ENCODE results near the gene RPSA.
A peak's percentile ranks its signal among the peaks of the same experiment; 100 is the strongest.
"Not testable (repeated sequence)": the region's sequence is repeated elsewhere in the genome, so short reads cannot be mapped to it uniquely, and the experiment has no call there.

Gene RPSA

DNA sequence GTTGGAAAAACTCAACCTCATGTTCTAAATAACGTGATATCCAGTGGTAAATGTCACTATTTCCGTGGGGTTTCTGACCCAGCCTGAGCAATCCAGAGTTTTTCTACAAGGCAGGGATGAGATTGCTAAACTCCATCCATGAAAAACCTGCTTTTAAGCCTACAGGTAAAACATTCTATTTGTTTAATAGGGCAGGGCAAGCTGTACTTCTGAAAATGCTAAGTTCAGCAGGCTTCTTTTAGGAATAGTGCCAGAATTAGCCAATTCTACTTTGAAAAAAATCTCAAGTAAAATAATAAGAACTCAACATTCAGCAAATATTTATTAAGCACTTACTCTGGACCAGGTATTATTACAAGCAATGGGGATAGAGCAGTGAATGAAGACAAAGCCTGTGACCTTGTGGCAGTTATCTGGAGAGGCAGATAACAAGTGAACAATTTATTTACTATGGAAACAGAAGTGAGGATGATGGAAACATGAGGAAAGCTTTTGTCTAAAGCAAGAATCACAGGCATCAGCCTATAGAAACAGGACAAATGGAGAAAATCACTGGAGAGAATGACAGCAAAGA lies 13.3 kb downstream of the RPSA start:
- no peak for DNase-seq (ENCODE audit: low spot score)

DNA sequence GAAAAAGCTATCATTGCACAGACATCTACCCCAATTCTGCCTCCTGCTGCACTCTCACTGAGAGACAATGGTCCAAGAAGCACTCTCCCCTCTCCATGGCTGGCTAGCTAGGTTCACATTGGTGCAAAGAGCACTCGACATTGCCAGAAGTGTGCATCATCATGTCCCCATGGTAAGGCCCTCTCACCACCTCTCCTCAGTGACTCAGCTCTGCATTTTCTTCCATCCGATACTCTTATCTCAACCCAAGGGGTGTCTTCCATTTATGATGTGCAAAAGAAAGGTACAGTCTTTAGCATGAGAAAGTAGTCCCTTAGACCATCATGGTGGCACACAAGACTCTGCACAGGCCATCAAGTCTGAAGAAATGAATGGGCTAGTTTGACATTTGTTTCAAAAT lies 14.0 kb downstream of the RPSA start:
- no peak for DNase-seq (ENCODE audit: low spot score)

DNA sequence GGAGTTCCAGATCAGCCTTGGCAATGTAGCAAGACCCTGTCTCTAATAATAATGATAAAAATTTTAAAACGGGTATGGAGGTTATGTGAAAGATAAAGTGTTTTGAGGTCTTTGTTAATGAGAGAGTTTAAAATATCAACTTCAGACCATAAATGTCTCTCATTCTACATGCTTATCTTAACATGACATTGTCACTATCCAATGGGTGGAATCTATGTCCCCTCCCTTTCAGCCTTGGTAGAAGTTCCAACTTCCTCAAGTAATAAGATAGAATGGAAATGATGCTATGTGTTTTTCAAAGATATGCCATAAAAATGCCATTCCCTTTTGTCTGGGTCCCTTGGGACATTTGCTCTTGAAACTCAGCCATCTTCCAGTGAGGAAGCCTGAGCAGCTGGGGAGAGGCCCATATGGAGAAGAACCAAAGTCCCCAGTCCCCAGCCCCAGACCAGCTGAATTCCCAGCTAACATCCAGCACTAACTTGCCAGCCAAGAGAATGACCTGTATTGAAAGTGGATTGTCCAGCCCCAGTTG lies 17.0 kb downstream of the RPSA start:
- DNase-seq (ENCODE audit: low spot score): no peak

DNA sequence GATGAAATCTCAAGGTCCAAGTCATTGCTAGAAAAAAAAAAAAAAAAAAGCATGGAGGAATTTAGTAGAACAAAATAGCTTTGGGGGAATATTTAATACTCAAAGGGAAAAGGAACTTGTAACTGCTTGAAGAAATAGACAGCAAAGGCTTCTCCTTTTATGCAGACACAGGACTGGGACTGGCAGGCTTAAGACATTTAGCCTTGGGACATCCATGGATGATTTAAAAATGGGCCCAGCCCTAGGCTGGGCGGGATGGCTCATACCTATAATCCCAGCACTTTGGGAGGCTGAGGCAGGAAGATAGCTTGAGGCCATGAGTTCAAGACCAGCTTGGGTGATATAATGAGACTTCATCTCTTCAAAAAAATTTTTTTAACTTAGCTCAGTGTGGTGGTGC lies 19.8 kb downstream of the RPSA start:
- DNase-seq (ENCODE audit: low spot score): no peak

DNA sequence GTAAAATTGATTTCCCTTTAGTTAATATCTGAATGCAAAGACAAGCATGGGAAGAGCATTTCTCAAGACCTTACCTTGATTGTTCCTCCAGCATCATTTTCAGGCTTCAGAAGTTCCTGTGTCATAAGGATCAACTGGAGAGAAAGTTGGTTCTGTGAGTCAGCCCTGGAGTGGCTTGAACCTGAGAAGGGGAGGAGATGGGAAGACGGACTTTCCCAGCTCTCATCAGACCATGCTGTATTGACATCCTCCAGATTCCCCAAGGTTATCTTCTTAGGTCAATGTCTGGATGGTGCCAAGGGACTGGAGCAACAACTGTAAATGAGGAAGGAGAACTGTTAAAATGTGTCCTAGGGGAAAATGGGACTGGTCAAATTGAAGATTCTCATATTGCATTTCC lies 21.0 kb downstream of the RPSA start:
- DNase-seq (ENCODE audit: low spot score): no peak

DNA sequence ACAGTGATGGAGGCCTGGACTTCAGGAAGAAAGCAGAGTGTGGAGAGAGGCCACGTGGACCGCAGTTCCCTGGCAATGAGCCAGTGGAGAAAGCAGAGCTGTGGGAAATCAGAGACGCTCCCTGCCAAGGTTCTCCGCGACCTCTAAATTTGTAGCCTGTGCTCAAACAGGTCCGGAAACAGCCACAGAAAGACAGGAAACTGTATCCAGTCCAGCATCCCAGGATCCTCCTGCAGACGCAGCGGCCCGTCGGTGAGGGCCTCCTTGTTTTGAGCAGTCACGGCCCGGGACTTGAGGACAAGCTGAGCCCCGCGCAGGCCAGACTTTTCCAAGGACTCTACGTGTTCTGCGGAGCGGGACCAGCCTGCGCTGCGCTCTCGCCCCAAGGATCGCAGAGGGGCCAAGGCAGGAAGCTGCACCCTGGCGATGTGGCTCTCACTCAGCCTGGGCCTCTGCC lies 22.3 kb downstream of the RPSA start:
- DNase-seq (ENCODE audit: low spot score): no peak

DNA sequence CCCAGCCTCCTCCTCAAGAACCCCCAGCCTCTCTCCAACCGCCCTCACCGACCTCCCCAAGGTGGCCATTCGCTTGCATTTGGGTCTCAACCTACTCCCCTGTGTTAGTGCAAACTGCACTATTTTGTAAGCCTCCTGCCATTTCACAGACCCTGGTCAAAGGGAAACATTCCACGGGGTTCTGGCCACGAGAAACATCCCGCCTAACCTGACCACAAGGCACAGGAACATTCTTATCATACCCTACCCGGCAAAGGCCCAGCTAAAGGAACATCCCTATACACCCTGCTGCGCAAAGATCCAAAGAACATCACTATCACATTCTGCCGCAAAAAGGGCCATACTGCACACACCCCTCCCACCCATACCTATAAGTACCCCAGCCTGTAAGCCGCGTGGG lies 22.9 kb downstream of the RPSA start:
- no peak for DNase-seq (ENCODE audit: low spot score)

DNA sequence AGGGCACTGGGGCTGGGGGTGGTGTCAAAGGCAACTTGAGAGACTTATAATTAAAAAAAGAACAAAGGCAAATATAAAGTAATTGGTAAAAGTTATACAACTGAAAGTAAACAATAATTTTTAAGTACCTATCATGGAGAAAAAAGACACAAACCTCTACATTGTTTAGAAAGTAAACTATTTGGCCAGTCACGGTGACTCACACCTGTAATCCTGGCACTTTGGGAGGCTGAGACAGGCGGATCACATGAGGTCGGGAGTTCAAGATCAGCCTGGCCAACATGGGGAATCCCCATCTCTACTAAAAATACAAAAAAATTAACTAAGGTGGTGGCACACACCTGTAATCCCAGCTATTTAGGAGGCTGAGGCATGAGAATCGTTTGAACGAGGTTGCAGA lies 25.8 kb downstream of the RPSA start:
- no peak for DNase-seq (ENCODE audit: low spot score)

DNA sequence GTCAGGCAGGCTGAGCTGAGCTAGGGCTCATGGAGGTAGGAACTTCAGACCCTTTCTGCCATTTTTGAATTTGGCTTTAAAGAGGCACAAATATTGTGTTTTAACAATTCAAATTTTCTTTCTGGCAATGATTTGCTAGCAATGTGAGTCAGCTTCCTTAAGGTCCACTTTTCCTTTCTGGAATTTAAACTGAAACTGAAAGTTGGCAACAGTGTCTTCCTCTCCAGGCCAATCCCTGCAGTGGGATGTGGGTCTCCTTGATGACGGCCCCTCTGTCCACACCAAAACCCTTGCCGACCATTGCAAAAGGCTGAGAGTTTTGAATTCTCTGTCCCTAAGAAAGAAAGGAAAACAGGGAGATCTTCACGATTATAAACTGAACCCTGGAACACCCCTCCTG lies 27.1 kb downstream of the RPSA start:
- DNase-seq (ENCODE audit: low spot score): no peak

DNA sequence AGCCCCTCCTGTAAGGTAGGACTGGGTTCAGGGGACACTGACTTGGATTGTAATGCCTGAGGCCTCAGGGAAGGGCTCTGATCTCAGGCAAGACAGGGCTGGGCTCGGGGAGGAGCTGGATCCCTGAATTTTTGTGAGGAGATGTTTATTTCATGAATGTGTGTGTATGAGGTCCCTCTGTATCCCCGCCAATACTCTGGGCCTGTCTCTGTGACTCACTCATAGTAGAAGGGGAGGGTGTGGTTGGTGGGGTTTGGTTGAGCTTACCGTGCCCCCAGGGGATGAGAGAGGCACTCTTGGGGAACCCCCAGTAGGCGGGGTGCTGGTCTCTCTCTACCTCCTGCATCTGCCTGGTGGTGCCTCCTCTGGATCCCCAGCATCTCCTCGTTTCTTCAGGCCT lies 28.1 kb downstream of the RPSA start:
- no peak for DNase-seq (ENCODE audit: low spot score)

DNA sequence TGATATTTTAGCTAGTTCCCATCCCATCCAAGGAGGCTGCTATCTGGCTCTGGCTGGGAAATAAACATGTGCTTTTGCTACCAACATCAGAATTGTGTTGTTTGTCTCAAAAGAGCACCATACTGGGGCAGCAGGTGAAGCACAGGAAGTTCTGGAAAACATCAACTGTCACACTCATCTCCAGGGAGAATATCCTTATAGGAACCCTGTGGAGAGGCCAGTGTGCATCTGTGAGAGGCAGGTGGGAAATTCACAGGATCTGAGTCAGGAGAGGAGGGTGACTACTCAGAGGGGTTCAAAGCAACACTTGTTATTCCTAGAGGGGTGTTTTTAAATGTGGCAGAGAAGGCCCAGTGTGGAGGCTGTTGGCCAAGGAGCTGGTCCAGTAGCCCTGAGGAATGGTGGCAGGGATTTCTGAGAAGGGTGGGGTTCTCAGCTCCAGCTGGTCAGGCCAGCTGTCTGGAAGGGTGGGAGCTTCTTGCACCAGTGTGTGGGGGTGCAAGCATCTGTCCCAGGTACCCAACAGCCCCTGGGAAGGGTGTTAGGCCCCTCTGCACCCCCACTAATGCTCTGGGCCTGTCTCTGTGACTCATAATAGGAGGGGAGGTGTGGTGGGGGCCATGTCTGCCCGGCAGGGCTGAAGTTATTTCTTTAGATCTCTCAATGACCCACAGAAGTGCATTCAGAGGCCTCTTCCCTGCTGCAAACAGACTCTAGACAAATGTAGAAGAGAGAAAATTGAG lies 28.7 kb downstream of the RPSA start:
- DNase-seq (ENCODE audit: low spot score): no peak

DNA sequence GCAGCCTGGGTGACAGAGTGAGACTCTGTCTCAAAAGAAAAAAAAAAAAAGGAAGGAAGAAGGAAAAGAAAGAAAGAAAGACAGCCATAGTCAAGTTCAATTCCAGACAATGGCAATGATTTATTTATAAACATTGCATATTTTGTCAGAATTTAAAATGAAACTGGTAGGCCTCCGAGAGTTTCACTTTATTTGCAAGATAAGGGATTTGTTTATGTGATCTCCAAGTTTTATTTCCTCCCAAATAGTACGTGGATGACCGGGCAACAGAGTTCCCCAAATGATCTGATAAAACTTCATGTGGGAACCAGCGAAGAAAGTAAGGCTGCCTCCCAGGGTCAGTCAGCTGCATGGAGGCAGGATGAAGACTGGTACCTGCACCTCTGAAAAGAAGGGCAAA lies 32.4 kb downstream of the RPSA start:
- DNase-seq (ENCODE audit: low spot score): no peak

DNA sequence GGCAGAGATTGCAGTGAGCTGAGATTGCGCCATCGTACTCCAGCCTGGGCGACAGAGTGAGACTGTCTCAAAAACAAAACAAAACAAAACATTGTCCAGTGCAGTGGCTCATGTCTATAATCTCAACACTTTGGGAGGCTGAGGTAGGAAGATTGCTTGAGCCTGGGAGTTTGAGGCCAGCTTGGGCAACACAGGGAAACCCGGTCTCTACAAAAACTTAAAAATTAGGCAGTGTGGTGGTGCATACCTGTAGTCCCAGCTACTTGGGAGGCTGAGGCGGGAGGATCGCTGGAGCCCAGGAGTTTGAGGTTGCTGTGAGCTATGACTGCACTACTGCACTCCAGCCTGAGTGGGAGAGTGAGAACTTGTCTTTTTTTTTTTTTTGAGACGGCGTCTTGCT lies 33.8 kb downstream of the RPSA start:
- no peak for DNase-seq (ENCODE audit: low spot score)

DNA sequence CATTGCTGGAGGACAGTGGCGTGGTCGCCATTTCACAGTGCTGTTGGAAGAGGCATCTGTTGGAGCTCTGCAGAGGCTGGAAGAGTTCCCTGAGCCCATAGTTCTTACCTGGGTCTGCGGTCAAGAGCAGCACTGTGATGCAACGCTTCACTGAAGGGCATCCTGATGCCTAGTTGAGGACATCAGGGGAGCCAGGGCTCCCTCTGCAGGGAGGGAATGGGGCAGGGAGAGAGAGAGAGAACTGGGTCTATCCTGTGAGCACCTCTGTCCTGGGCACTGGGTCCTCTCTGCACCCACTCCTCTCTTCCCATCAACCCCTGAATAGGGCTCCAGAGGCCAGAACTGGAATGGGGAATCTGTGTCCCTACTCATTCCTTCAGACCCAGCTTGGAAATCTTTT lies 37.0 kb downstream of the RPSA start:
- DNase-seq (ENCODE audit: low spot score): no peak

DNA sequence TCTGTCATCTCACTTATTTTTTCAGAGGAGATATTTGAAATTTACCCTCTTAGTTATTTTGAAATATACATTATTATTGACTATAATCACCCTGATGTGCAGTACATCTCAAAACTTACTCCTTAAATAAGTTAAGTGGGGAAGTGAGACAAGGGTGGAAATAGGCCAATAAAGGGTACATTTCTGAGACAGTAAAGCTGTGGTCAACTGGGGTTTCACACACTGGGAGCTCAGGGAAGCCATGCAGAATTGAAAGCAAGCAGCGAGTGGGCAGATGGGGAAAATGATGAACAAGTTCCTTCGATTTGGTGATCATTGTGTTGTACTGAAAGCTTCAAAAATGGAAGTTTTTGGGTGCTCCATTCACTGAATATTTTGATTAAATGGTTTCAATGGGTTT lies 39.4 kb downstream of the RPSA start:
- no peak for DNase-seq (ENCODE audit: low spot score)

DNA sequence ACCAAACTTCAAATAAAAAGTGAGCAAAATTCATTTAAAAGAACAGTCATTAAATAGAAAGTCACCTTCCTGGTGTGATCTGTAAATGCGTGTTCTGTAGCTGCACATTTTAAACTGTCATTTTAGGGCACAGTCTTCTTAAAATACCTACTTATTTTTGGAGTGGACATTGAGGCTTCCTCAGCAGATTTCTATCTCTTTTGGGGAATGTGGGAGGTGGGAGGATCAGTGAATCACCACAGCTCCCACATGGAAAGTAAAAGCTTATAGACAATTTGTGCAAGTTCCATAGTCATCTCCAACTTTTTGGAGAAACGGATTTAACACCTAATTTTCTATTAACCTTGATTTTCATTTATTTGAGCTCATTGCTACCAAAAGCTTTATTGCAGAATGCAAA lies 39.9 kb downstream of the RPSA start:
- no peak for DNase-seq (ENCODE audit: low spot score)

DNA sequence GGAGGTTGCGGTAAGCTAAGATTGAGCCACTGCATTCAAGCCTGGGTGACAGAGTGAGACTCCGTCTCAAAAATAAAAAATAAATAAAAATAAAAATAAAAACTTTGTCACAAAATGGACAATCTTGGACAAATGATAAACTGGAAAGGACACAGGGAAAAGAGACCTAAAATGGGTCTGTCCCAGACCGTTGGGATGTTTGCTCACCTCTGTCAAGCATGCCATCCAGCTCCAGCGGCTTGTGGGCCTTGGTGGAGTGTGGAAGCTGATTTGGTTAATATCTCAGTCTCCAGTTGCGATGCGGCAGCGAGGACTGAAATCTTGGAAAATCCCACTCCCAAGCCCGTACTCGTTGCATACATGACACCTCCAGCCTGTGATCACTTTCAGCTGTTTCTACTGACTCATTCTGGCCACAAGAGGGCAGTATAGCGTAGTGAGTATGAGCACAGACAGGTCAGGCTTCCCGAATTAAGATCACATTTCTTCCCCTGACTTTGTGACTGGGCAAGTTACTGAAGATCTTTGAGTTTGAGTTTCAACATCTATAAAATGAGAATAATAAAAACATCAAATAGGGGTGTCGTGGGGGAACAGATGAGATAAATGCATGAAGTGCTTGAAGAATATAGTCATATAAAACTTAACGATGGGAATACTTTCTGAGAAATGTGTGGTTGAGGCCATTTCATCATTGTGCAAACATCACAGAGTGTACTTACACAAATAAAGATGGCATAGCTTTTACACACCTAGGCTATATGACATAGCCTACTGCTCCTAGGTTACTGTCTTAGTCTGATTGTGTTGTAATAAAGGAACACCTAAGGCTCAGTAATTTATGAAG lies 41.3 kb downstream of the RPSA start:
- DNase-seq (ENCODE audit: low spot score): peak; percentile 64

DNA sequence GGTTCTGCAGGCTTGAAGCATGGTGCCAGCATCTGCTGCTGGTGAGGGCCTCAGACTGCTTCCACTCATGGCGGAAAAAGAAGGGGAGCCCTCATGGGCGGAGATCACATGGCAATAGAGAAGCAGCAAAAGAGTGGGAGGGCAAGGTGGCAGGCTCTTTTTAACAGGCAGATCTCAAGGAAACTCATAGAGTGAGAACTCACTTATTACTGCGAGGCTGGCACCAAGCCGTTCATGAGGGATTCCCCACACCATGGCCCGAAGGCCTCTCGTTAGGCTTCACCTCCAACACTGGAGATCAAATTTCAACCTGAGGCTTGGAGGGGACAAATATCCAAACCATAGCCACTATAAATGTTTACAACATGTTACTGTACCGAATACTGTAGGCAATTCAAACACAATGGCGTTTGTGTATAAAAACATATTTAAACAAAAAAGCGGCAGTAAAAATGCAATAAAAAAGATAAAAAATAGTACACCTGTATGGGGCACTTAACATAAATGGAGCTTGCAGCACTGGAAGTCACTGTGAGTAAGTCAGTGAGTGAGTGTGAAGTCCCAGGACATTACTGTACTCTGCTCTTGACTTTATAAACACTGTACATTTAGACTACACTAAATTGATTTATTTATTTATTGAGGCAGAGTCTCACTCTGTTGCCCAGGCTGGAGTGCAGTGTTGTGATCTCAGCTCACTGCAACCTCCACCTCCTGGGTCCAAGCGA lies 42.1 kb downstream of the RPSA start:
- DNase-seq (ENCODE audit: low spot score): no peak

DNA sequence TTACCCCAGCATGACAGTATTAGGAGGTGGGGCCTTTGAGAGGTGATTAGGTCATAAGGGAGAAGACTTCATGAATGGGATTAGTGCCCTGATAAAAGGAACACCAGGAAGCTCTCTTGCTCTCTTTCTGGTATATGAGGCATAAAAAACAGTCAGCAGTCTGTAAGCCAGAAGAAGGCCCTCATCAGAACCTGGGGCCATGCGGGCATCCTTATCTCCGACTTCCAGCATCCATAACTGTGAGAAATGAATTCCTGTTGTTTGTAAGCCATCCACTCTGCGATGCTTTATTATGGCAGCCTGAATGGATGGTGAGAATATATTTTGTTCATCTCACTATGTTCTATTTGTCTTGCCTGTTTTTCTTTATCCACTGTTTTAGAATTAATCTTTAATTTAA lies 43.3 kb downstream of the RPSA start:
- DNase-seq (ENCODE audit: low spot score): no peak

DNA sequence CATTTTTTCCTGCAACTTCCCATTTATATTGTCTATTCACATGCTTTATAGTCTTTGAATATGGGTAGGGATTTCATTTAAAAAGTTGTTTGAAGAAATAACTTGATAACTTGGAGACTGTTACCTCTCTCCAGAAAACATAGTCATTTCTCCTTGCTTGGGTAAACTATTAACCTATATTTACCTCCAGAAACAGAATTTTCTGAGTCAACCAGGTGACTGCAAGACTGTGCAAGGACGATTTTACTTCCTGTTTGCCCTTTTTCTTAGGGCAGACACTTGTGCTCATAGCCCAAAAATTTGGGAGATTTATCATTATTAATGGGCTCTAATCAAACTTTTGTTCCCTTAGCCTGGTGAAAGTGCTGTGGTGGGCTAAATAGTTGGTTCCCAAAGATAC lies 46.6 kb downstream of the RPSA start:
- DNase-seq (ENCODE audit: low spot score): no peak

DNA sequence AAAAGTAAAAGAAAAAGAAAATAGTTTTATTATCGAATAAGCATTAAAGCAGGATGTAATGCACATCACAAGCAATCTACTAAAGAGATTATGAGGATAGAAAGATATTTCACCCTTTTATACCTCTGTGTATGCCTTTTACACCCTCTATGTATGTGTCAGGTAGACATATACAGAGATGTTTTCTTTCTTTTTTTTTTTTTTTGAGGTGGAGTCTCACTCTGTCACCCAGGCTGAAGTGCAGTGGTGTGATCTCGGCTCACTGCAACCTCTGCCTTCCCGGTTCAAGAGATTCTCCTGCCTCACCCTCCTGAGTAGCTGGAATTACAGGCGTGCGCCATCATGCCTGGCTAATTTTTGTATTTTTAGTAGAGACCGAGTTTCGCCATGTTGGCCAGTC lies 47.4 kb downstream of the RPSA start:
- DNase-seq (ENCODE audit: low spot score): not testable (repeated sequence)

DNA sequence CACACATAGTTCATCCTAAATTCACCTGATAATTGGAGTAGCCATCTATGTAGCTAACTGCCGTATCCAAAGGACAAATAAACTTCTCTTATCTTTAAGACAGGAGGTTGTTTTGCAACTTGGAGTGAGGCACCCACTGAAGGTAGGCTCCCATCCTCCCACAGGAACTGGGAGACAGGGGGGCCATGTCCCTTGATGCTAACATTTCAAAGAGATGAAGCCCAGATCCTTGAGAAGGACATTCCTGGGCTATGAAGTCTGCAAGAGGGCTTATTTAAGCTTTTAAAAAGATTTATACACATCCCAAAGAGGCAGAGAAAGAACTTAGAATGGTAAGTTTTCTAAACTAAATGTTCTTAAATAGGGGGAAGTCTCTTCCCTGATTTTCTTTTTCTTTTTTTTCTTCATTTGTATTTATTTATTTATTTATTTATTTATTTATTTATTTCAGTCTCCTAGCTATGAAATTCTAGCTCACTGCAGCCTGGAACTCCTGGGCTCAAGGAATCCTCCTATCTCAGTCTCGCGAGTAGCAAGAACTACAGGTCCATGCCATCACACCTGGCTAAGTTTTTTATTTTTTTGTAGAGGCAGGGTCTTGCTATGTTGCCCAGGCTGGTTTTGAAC lies 48.2 kb downstream of the RPSA start:
- DNase-seq (ENCODE audit: low spot score): no peak

Measured in CD4-positive, alpha-beta T cell treated with Interleukin-6 at 100 ng/mL for 8 hours (primary cell).